Neural crest cell (in vitro differentiated cells): ENCODE data around the gene STMN3. TPM values are rescaled to one million over a fixed set of nuclear protein-coding genes. Genes with fewer than 3 reads are reported as not detected.
"Not testable (repeated sequence)": the region's sequence is repeated elsewhere in the genome, so short reads cannot be mapped to it uniquely, and the experiment has no call there.

Source experiments
- DNase-seq: peaks from one replicate; pipeline ENCODE4 v3.0.0; 2021; ENCODE audit warnings: low read depth, mixed read lengths, low spot score
- H3K27ac Mint-ChIP-seq: one replicate; pipeline ENCODE4 v1.8.0; 2021; ENCODE audit warnings: mild to moderate bottlenecking, mixed read lengths; ENCODE audit not compliant: unreplicated experiment
- H3K27me3 Mint-ChIP-seq: 2 replicates; pipeline ENCODE4 v1.8.0; 2021; ENCODE audit warnings: low read depth, mild to moderate bottlenecking, mixed read lengths
- H3K36me3 Mint-ChIP-seq: 2 replicates; pipeline ENCODE4 v1.8.0; 2021; ENCODE audit warnings: low read depth, mild to moderate bottlenecking, mixed read lengths
- H3K4me1 Mint-ChIP-seq: 2 replicates; pipeline ENCODE4 v1.8.0; 2021; ENCODE audit warnings: mixed read lengths
- H3K4me3 Mint-ChIP-seq: one replicate; pipeline ENCODE4 v1.8.0; 2021; ENCODE audit warnings: mild to moderate bottlenecking, mixed read lengths
- H3K9me3 Mint-ChIP-seq: 2 replicates; pipeline ENCODE4 v1.8.0; 2021; ENCODE audit warnings: mixed read lengths
- total RNA-seq: library from RNA; stranded (reverse); gene quantifications from 2 replicates; pipeline ENCODE4 v1.2.1, GENCODE V29; 2021
- TF ChIP-seq, protein P1 (sequence below): fragments of 200-600 bp; sonication (generic); conservative IDR thresholded peaks from 2 replicates; pipeline ENCODE4 v1.5.0; 2021; ENCODE audit warnings: antibody characterized with exemption, mild to moderate bottlenecking

Gene STMN3
- total RNA-seq, 1 donor from 2014 or later: 101 TPM

DNA sequence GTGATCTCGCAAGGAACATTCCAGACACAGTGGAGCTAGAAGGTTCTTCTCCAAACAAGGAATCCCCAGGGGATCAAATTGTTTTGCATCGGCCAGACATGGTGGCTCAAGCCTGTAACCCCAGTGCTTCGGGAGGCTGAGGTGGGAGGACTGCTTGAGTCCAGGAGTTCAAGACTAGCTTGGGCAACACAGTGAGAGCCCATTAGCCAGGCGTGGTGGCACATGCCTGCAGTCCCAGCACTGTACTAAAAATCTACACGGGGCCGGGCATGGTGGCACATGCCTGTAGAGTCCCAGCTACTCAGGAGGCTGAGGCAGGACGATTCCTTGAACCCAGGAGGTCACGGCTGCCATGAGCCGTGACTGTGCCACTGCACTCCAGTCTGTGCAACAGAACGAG lies 41.6 kb downstream of the STMN3 start:
- TF ChIP-seq, protein P1, sequence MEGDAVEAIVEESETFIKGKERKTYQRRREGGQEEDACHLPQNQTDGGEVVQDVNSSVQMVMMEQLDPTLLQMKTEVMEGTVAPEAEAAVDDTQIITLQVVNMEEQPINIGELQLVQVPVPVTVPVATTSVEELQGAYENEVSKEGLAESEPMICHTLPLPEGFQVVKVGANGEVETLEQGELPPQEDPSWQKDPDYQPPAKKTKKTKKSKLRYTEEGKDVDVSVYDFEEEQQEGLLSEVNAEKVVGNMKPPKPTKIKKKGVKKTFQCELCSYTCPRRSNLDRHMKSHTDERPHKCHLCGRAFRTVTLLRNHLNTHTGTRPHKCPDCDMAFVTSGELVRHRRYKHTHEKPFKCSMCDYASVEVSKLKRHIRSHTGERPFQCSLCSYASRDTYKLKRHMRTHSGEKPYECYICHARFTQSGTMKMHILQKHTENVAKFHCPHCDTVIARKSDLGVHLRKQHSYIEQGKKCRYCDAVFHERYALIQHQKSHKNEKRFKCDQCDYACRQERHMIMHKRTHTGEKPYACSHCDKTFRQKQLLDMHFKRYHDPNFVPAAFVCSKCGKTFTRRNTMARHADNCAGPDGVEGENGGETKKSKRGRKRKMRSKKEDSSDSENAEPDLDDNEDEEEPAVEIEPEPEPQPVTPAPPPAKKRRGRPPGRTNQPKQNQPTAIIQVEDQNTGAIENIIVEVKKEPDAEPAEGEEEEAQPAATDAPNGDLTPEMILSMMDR: no peak
- H3K9me3 Mint-ChIP-seq: peaks cover 5% of the 10 kb centered on the region
- H3K27ac Mint-ChIP-seq: no peak overlapping the region
- no peak for DNase-seq
- no peaks in the 10 kb centered on the region for H3K4me1 Mint-ChIP-seq
- H3K36me3 Mint-ChIP-seq: peaks cover 27% of the 10 kb centered on the region
- no peaks in the 10 kb centered on the region for H3K27me3 Mint-ChIP-seq
- H3K4me3 Mint-ChIP-seq: no peak overlapping the region

DNA sequence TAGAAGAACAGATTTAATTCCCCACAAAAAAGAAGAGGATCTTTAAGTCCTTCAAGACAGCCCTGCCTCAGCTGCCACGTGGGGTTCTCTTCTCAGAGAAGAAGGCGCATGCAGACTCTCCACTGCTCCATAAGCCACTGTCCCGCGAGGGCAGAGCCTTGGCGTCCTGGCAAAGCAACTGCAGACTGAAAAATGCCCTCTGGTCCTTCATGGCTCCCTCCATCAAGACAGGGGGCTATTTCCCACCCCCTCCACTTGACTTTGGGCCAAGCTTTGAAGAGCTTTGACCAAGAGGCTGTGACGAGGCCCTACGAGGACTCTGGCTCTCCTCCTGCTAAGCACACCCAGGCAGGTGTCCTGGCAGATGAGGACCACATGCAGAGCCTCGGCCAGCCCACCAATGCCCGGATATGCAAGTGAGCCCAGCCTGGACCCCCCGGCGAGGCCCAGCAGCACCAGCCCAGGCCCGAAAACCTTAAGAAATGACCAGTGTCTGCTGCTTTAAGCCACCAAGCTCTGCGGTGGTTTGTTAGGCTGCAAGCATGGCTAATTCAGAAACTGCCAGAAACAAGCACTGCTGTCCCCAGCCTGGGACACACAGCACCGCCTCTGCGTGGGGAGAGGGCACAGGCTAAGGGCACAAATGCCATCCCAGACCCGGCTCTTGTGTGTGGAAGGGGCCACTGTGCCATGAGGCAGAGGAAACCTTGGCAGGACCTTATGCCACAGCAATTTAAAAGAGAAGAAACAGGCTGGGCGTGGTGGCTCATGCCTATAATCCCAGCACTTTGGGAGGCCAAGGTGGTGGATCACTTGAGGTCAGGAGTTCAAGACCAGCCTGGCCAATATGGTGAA lies 42.4 kb downstream of the STMN3 start:
- TF ChIP-seq, protein P1: no peak
- Mint-ChIP-seq H3K27me3 (no peaks in the 10 kb centered on the region), H3K36me3 (peaks cover 24% of the 10 kb centered on the region), H3K4me1 (no peaks in the 10 kb centered on the region), H3K9me3 (peaks cover 5% of the 10 kb centered on the region), H3K4me3 (no peak overlapping the region), H3K27ac (no peak overlapping the region)
- DNase-seq: no peak

DNA sequence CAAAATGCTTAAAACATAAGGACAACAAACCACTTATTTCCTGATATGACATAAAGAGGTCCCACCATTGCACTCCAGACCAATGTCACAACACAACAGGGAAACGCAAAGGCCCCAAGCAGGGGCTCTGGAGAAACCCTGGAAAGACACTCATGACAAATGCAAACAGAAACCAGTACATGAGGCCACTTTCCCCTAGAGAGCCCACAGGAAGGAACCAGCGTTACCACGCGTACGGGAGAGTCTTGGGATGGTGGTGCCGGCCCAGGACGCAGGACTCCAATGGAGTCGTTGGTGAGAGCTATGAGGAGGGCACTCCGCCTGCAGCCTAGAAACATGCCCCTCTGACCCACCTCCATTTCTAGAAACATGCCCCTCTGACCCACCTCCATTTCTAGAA lies 46.5 kb downstream of the STMN3 start:
- peaks cover 7% of the 10 kb centered on the region for H3K36me3 Mint-ChIP-seq
- no peak overlapping the region for H3K27ac Mint-ChIP-seq
- no peaks in the 10 kb centered on the region for H3K27me3 Mint-ChIP-seq
- H3K4me1 Mint-ChIP-seq: no peaks in the 10 kb centered on the region
- no peaks in the 10 kb centered on the region for H3K9me3 Mint-ChIP-seq
- no peak for DNase-seq
- TF ChIP-seq, protein P1: no peak
- H3K4me3 Mint-ChIP-seq: no peak overlapping the region

DNA sequence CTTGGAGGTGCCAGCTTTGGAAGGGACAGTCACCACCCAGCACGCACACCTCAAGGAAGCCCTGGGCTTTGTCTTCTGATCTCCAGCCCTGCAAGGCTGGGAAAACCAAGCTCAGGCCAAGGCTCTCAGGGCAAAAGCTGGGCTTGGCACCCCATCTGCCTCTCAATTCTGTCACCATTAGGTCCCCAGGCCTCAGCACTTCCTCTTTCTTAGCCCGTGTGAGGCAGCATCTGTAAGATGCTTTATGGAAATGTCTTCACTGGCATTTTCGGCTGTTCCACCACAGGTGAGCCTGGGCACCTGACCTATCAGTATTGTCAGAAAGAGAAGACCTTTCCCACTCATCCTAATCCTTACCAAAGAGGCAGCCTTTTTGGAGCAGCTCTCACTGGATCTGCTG lies 50.9 kb downstream of the STMN3 start:
- H3K9me3 Mint-ChIP-seq: no peaks in the 10 kb centered on the region
- no peaks in the 10 kb centered on the region for H3K4me1 Mint-ChIP-seq

DNA sequence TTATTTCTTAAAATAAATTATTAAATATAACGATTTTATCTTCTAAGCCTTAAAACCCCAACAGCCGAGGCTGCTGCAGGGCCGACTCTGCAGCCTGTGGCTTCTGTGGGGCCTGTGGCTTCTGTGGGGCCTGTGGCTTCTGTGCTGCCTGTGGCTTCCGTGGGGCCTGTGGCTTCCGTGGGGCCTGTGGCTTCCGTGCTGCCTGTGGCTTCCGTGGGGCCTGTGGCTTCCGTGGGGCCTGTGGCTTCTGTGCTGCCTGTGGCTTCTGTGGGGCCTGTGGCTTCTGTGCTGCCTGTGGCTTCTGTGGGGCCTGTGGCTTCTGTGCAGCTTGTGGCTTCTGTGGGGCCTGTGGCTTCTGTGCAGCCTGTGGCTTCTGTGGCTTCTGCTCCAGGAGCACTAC lies 51.5 kb downstream of the STMN3 start:
- not testable (repeated sequence) for H3K4me3 Mint-ChIP-seq, H3K4me1 Mint-ChIP-seq, H3K9me3 Mint-ChIP-seq, H3K27me3 Mint-ChIP-seq, H3K36me3 Mint-ChIP-seq, H3K27ac Mint-ChIP-seq, DNase-seq

More for the DNA sequence above, 50.9 kb downstream of the STMN3 start:
- no peak for DNase-seq
- peaks cover 7% of the 10 kb centered on the region for H3K36me3 Mint-ChIP-seq
- H3K27me3 Mint-ChIP-seq: no peaks in the 10 kb centered on the region
- TF ChIP-seq, protein P1: no peak
- H3K27ac Mint-ChIP-seq: no peak overlapping the region
- no peak overlapping the region for H3K4me3 Mint-ChIP-seq

DNA sequence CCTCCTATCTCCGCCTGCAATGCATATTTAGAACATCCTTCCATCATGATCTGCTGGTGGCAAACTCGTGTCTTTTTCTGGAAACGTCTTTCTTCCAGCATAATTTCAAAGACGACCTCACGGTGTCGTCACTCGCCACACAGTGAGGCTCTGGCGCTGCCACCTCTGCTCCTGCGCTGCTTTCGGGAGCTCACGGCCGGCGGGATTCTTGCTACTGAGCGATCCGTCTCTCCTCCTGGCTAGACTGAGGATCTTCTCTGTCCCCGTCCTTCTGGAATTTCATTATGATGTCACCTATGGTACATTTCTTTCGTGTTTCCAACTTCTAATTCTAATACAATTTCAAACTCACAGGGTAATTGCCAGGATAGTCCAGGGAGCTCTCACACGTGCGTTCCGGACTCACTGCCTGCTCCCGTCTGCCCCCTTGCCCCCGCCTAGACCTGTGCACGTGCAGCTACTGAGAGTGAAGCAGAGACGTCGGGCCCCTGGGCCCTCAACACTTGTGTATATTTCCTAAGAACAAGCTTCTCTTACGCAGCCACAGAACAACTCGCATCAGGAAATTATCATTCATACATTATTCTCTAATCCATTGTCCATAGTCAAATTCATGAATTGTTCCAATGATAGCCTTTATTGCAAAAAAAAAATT lies 53.7 kb downstream of the STMN3 start:
- TF ChIP-seq, protein P1: no peak
- no peaks in the 10 kb centered on the region for H3K27me3 Mint-ChIP-seq
- no peak for DNase-seq
- no peaks in the 10 kb centered on the region for H3K4me1 Mint-ChIP-seq
- H3K9me3 Mint-ChIP-seq: no peaks in the 10 kb centered on the region
- H3K27ac Mint-ChIP-seq: no peak overlapping the region
- peaks cover 7% of the 10 kb centered on the region for H3K36me3 Mint-ChIP-seq
- H3K4me3 Mint-ChIP-seq: no peak overlapping the region
